Activated T-cell treated with anti-CD3 and anti-CD28 coated beads for 4 hours (primary cell): Measurements from ENCODE around the gene EPHA3.

Source experiments
- DNase-seq: peaks from one replicate; pipeline ENCODE4 v3.0.0-alpha.2; 2020

The EPHA3 gene

GRCh38 chr3:89154416-89154815, 47.0 kb downstream of the EPHA3 start:
- DNase-seq, result no peak

DNA sequence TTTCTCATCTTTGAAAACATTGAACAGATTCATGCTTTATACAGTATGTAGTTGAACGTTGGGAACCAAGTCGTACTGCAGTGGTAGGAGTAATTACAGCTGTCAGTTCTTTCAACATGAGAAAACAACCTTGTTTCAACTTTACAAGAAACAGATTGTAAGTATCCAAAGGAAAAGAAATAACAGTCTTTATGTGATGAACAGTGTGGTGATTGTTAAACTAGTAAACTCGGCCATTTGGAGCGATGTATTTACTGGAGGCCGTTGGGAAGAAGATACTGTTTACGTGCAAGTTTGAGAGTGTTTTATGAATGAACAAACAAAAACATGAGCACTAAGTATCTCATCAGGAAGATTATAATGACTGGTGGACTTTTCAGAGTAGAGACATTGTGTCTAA, 48.4 kb downstream of the EPHA3 start:
- no peak for DNase-seq

DNA sequence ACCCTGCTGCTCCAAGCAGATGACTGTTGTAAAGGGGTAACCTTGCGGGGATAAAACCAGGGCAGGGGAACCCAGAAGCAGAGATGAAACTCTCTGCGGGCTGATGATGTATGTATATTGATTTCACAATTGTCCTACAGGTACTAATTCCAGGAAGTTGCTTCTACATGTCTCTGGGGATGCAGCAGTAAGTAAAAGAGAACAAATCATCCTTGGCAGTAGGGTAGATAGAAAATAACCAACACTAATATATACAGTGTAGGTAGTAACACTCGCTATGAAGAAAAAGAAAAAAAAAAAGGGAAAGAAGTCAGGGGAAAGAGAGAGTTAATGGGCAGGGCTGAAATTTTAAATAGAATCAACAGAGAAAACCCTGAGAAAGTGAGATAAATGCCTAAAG, 50.2 kb downstream of the EPHA3 start:
- DNase-seq, result no peak

- DNase-seq, result no peak
These were observed 52.2 kb downstream of the EPHA3 start for GRCh38 chr3:89159605-89160004.

GRCh38 chr3:89164774-89165173, 57.4 kb downstream of the EPHA3 start:
- DNase-seq, result no peak

DNA sequence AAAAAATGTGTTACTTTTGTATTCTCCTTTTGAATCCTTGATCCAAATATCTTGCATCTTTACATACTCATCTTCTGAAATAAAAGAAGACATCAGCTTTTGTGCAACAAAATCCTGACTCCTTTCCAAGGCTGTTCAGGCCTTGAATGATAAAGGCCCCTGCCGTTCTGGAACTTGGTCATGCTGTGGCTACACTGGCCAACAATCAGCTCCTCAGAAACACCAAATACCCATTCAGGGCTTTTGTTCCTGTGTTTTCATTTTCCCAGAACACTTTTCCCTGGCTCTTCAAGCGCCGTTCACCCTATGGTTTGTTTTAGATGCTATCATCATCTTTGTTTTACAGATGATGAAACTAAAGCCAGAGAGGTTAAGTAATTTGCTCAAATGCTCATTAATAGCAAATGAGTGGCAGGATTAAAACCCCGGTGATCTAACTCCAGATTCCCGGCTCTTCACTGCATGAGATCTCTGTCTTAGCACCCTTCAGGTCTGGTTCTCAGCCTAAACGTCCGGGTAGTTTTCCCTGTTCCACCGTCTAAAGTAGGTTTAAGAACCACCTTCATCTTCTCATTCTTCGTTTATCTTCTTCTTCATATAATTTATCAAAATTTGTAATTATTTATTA, 58.3 kb downstream of the EPHA3 start:
- no peak for DNase-seq

DNA sequence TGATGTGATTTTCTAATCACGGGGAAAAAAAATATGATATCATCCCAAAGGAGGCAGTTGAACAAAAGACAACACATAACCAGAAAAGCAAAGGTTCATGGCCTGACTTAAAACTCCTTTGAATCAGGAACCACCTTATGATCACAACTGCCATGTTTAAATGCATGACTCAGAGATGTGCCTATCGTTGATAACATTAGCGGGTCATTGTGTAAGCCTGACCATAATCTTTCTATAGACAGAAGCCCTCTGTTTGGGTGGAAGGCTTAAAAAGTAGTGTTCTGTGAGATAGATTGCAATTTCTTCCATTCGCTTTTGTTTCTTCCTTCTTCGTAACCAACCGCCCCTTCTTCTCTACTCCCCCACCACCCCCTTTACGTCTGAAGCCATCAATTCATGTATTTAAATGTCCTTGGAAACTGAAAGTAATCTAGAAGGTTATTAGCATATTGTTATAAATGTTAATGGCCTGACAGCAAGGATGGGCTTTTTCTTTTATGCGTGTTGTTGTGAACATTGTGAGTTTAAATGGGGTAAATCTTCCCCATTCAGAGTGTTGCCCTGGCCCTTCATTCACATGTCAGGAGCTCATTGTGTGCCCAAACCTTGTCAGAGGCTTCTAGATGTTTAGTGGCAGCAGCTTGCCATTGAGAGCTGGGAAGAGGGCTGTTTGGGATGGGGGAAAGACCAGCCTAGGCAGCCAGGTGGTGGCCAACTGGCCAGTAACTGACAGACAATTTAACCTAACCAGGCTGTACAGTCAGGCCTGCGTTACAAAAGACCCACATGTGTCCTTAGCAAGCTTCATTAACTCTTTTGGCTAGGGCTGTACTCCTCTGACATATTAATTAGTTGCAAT, 64.5 kb downstream of the EPHA3 start:
- no peak for DNase-seq

- no peak for DNase-seq
These were observed 66.1 kb downstream of the EPHA3 start for GRCh38 chr3:89173546-89173945.

GRCh38 chr3:89179355-89180001, 72.1 kb downstream of the EPHA3 start:
- no peak for DNase-seq

- no peak for DNase-seq
These were observed 72.9 kb downstream of the EPHA3 start for GRCh38 chr3:89180334-89180733.

DNA sequence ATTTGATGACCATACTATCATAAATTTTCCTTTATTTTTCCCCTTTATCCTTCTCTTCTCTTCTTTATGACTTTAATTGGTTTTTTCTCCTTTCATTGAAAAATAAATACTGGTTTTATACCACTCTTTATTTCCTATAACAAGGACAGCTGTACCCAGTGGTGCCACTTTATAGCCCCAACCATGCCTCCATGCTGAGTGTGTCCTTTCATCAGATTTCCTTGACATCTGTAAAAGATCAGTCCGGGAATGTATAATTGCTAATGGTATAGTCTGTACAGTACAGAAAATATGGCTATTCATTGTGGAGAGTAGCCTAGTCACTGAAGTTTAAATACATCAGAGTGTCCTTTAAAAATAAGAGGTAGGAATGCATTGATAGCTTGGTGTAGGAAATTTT, 74.6 kb downstream of the EPHA3 start:
- DNase-seq, result no peak

GRCh38 chr3:89184151-89184995, 77.0 kb downstream of the EPHA3 start:
- DNase-seq, result no peak

DNA sequence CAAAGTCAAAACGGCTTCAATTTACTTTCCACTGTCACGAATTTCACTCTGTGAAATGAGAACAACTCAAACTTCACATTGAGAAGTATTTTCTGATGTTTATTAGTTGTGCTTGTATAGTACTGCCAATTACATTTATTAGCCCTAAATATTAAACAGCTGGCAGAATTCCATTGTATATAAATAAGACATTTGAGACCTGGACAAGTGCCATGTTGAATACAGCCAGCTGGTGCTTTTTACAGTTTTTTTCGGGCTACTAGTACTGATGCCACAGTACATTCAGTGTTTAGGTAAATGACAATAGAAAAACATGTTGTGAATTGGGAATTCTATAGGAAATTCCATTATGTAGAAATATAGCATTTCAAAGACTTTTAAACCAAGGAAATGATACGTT, 79.0 kb downstream of the EPHA3 start:
- DNase-seq, result no peak

- no peak for DNase-seq
These were observed 91.2 kb downstream of the EPHA3 start for GRCh38 chr3:89198591-89198990.

- no peak for DNase-seq
These were observed 105.2 kb downstream of the EPHA3 start for GRCh38 chr3:89212619-89213018.

DNA sequence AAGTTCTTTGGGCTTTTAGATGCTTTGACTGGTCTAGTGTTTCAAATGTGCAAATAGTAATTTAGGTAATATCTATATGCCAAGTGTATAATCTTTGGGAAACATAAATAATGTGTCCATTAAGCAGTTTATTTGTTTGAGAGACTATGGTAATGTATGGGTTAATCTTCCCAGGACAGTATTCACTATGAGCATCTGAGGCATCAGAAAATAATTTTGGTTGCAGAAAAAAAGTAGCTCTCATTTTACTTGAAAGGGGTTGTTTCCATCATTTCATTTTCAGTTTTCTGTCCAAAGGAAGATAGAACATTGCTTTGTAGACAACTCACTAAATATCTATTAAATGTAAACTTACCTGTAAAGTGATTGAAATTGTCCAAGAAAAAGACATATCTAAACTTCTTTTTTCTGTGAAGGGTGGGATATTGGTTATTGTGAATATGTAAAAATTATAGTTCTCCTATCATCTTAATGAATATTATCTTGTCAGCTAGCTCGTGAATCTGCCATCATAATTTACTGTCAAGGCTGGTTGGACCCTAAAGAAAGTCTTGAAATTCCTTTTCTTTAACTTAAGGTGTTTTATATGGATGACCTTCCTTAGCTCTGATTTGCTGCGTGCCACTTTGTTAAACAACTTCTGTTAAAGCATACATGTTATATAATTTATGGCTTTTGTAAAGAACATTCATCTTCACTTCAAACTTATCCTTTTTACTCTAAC, 108.8 kb downstream of the EPHA3 start:
- DNase-seq, result no peak

DNA sequence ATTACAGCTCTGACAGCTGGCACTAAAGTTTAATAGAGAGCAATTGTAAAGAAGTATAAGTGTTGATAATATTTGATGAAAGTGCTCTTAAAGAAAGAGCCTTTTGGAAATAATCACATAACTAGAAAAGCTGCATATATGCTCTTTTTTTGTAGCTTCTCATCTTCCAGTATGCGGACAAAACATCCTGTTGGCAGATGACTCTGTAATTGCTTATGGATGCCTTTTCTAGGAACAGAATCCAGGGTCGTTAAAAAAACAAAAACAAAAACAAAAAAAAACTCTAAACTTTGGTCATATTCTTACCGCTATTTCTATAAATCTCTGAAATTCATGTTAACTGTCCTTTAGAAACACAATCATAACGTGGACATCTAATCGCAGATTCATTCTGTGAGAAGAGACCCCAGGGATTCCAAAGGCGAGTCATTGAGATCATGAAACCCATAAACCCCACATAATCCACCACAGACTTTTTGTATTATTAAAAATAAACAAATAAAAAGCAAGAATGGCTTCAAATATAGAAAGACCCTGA, 109.8 kb downstream of the EPHA3 start:
- no peak for DNase-seq

- no peak for DNase-seq
These were observed 114.5 kb downstream of the EPHA3 start for GRCh38 chr3:89221924-89222323.

- DNase-seq, result no peak
These were observed 115.8 kb downstream of the EPHA3 start for GRCh38 chr3:89223188-89223587.

DNA sequence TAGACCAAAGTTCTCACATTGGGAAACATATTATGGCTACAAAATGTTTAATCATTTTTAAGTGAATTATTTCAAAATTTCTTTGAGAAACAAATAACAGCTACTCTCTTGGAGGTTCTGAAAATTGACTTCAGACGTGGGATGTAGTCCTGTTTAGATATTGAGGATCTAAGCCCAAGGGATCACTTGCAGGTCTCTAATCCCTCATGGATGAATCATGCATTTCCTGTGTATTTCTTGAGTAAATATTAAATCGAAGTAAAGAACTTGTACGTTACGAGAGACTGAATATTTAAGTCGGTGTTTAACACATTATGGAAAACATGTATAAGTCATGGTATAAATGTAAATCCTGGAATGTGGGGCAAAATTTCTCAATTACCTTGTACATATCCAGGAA, 119.8 kb downstream of the EPHA3 start:
- DNase-seq, result no peak

DNA sequence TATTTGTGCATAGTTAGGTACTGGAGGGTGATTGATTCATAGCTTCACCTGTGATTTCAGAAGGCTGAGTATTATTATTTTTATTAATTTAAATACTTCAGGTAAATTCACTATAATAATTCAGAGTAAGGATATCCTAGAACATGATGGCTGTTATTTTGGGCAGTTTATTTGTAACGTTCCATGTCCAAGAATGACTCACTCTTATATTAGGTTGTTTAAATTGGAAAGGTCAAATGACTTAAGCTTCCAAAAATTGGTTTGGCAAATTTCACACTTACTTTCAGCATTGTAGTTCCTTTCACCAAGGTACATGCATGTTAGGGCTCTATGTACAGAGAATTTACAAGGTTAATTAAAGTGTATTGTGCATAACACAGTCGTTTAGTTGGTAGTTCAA, 120.2 kb downstream of the EPHA3 start:
- DNase-seq, result no peak

- DNase-seq, result no peak
These were observed 124.7 kb downstream of the EPHA3 start for GRCh38 chr3:89232155-89232554.
